Neural cell (in vitro differentiated cells): Measurements from ENCODE around the gene SLC6A6.

Experiments used
- POLR2AphosphoS5 ChIP-seq: IDR thresholded peaks from 2 replicates; pipeline ENCODE4 v1.6.1; 2012
- RAD21 ChIP-seq: fragments of 450-650 bp; conservative IDR thresholded peaks from 2 replicates; pipeline ENCODE4 v1.6.1; 2014; ENCODE audit warnings: antibody characterized with exemption, mild to moderate bottlenecking, moderate library complexity
- TF ChIP-seq, protein P1 (sequence below): fragments of 450-650 bp; IDR thresholded peaks from 2 replicates; pipeline ENCODE4 v1.5.1; 2014; ENCODE audit warnings: antibody characterized with exemption, mild to moderate bottlenecking, moderate library complexity; ENCODE audit not compliant: poor library complexity, severe bottlenecking

- TF ChIP-seq RAD21 = no peak
- TF ChIP-seq, protein P1, sequence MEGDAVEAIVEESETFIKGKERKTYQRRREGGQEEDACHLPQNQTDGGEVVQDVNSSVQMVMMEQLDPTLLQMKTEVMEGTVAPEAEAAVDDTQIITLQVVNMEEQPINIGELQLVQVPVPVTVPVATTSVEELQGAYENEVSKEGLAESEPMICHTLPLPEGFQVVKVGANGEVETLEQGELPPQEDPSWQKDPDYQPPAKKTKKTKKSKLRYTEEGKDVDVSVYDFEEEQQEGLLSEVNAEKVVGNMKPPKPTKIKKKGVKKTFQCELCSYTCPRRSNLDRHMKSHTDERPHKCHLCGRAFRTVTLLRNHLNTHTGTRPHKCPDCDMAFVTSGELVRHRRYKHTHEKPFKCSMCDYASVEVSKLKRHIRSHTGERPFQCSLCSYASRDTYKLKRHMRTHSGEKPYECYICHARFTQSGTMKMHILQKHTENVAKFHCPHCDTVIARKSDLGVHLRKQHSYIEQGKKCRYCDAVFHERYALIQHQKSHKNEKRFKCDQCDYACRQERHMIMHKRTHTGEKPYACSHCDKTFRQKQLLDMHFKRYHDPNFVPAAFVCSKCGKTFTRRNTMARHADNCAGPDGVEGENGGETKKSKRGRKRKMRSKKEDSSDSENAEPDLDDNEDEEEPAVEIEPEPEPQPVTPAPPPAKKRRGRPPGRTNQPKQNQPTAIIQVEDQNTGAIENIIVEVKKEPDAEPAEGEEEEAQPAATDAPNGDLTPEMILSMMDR = no peak
- TF ChIP-seq POLR2AphosphoS5 = no peak
Measured at GRCh38 chr3:14426305-14426620, 23.9 kb downstream of the SLC6A6 start.
